HCT116 (cell line): ENCODE results near the gene TMEM53. TPM values are rescaled to one million over a fixed set of nuclear protein-coding genes. Genes with fewer than 3 reads are reported as not detected.

ENCODE experiments used
- ATAC-seq: fragments of 200-7000 bp; cut with Tn5 transposase; 2 replicates; pipeline ENCODE4 v1.9.1; 2020; ENCODE audit warnings: mild to moderate bottlenecking, moderate library complexity
- BruUV-seq: library from RNA; stranded (reverse); fragments of 400-500 nt; replicated peaks from 2 replicates; lab custom pipeline; 2021; lab: Mats Ljungman, UMichigan
- CTCF ChIA-PET: fragments of 300-600 bp; sonication (Branson Sonifier 250); formaldehyde crosslinking; loops from one replicate; lab custom pipeline; 2021; ENCODE audit warnings: antibody characterized with exemption; lab: Charles Lee
- POLR2A ChIA-PET: fragments of 300-600, 350-600 bp; sonication (Branson Sonifier 250); formaldehyde crosslinking; loops from one replicate; lab custom pipeline; 2021; ENCODE audit warnings: antibody characterized with exemption; lab: Charles Lee
- RAD21 ChIA-PET, 2 experiments: fragments of 300-600 bp; sonication (Branson Sonifier 250); formaldehyde crosslinking; loops; one replicate each; lab custom pipeline; 2023; ENCODE audit warnings: low total read pairs in 2 of 2; ENCODE audit not compliant: uncharacterized antibody in 2 of 2, unreplicated experiment in 2 of 2, low non-redundant PET in 1 of 2; lab: Charles Lee
- DNase-seq: peaks from one replicate; pipeline ENCODE4 v3.0.0-alpha.2; 2010; ENCODE audit warnings: low read depth, low spot score
- H2AFZ ChIP-seq: fragments of 200-600 bp; shearing (Covaris generic), sonication (generic); 2 replicates; pipeline ENCODE4 v1.6.1; 2017; ENCODE audit warnings: low read depth, mixed run types, mixed read lengths, antibody characterized with exemption, low read length; ENCODE audit not compliant: poor library complexity, severe bottlenecking
- H3K27ac ChIP-seq: 2 replicates; pipeline ENCODE4 v1.5.1; 2012; ENCODE audit warnings: low read depth, low read length
- H3K27me3 ChIP-seq: fragments of 200-600 bp; sonication (generic); 2 replicates; pipeline ENCODE4 v1.6.1; 2016; ENCODE audit warnings: mixed run types, low read length, mixed read lengths; ENCODE audit not compliant: insufficient read depth
- H3K36me3 ChIP-seq, 2 experiments: fragments of 200-500 bp in 1 of 2; fragments of 200-600 bp in 1 of 2; sonication (Bioruptor generic) in 1 of 2; sonication (generic) in 1 of 2; 2 replicates each; pipeline versions ENCODE4 v1.5.1 to v1.6.1; 2014 to 2016; ENCODE audit warnings: low read length in 2 of 2, inconsistent platforms in 1 of 2, mixed read lengths in 1 of 2, mixed run types in 1 of 2; ENCODE audit not compliant: insufficient read depth in 2 of 2, control insufficient read depth in 1 of 2
- H3K4me1 ChIP-seq, 2 experiments: fragments of 200-600 bp in 1 of 2; sonication (generic) in 1 of 2; 2 replicates each; pipeline versions ENCODE4 v1.5.1 to v1.6.1; 2012 to 2017; ENCODE audit warnings: low read length in 2 of 2, inconsistent platforms in 1 of 2, mild to moderate bottlenecking in 1 of 2, mixed read lengths in 1 of 2, mixed run types in 1 of 2, moderate library complexity in 1 of 2; ENCODE audit not compliant: insufficient read depth in 2 of 2, control insufficient read depth in 1 of 2
- H3K4me2 ChIP-seq: fragments of 200-600 bp; sonication (generic); 2 replicates; pipeline ENCODE4 v1.6.1; 2017; ENCODE audit warnings: mixed run types, low read length, mixed read lengths
- H3K4me3 ChIP-seq, 2 experiments: fragments of 200-600 bp in 1 of 2; sonication (generic) in 1 of 2; replicated peaks in 1 of 2; 2 replicates each; pipeline ENCODE4 v1.5.1; 2011 to 2016; ENCODE audit warnings: low read length in 2 of 2, control low read depth in 1 of 2, low read depth in 1 of 2, mild to moderate bottlenecking in 1 of 2, mixed read lengths in 1 of 2, mixed run types in 1 of 2
- H3K79me2 ChIP-seq: fragments of 200-600 bp; sonication (generic); 2 replicates; pipeline ENCODE4 v1.6.1; 2017; ENCODE audit warnings: mild to moderate bottlenecking, mixed run types, low read length, moderate library complexity, mixed read lengths; ENCODE audit not compliant: insufficient read depth
- H3K9ac ChIP-seq: fragments of 200-600 bp; sonication (generic); 2 replicates; pipeline ENCODE4 v1.6.1; 2016; ENCODE audit warnings: low read length, mixed read lengths
- H3K9me2 ChIP-seq: fragments of 200-600 bp; sonication (generic), shearing (Covaris generic); 2 replicates; pipeline ENCODE4 v1.6.1; 2017; ENCODE audit warnings: mixed run types, mild to moderate bottlenecking, moderate library complexity; ENCODE audit not compliant: insufficient read depth
- H3K9me3 ChIP-seq, 2 experiments: fragments of 200-500 bp in 1 of 2; fragments of 200-600 bp in 1 of 2; sonication (Bioruptor generic) in 1 of 2; sonication (generic) in 1 of 2; 2 replicates each; pipeline ENCODE4 v1.6.1; 2014 to 2017; ENCODE audit warnings: low read length in 2 of 2, mixed read lengths in 2 of 2, inconsistent platforms in 1 of 2, low read depth in 1 of 2, mild to moderate bottlenecking in 1 of 2, mixed run types in 1 of 2, moderate library complexity in 1 of 2; ENCODE audit not compliant: control insufficient read depth in 1 of 2, insufficient read depth in 1 of 2
- H4K20me1 ChIP-seq: fragments of 200-600 bp; sonication (generic), shearing (Covaris generic); 2 replicates; pipeline ENCODE4 v1.6.1; 2017; ENCODE audit warnings: mixed run types, mild to moderate bottlenecking, moderate library complexity; ENCODE audit not compliant: insufficient read depth
- CBX3 ChIP-seq: IDR thresholded peaks from 2 replicates; pipeline ENCODE4 v1.6.1; 2012; ENCODE audit warnings: low read depth
- ELF1 ChIP-seq: IDR thresholded peaks from 2 replicates; pipeline ENCODE4 v1.6.1; 2012; ENCODE audit warnings: low read depth, borderline replicate concordance
- MAX ChIP-seq: IDR thresholded peaks from 2 replicates; pipeline ENCODE4 v1.6.1; 2012
- POLR2AphosphoS5 ChIP-seq: IDR thresholded peaks from 2 replicates; pipeline ENCODE4 v1.6.1; 2011; ENCODE audit warnings: mild to moderate bottlenecking, low read depth, low read length, moderate library complexity
- RAD21 ChIP-seq: IDR thresholded peaks from 2 replicates; pipeline ENCODE4 v1.6.1; 2012; ENCODE audit warnings: low read depth, mild to moderate bottlenecking
- SP1 ChIP-seq: IDR thresholded peaks from 2 replicates; pipeline ENCODE4 v1.6.1; 2012; ENCODE audit warnings: low read depth
- TCF7L2 ChIP-seq: IDR thresholded peaks from 2 replicates; pipeline ENCODE4 v1.7.0; 2011; ENCODE audit warnings: borderline replicate concordance, inconsistent platforms; ENCODE audit not compliant: insufficient read depth, insufficient read length; ENCODE audit errors: extremely low read depth
- ZBTB33 ChIP-seq: IDR thresholded peaks from 2 replicates; pipeline ENCODE4 v1.6.1; 2011; ENCODE audit warnings: mild to moderate bottlenecking, low read length, moderate library complexity; ENCODE audit not compliant: insufficient replicate concordance; ENCODE audit errors: extremely low read depth
- ZFX ChIP-seq: fragments of 450-650 bp; IDR thresholded peaks from 2 replicates; pipeline ENCODE4 v1.6.1; 2017
- ZNF274 ChIP-seq: fragments of 200-500 bp; sonication (Bioruptor generic); IDR thresholded peaks from 2 replicates; pipeline ENCODE4 v1.6.1; 2014; ENCODE audit warnings: mild to moderate bottlenecking, low read depth, low read length, inconsistent platforms
- intact Hi-C: fragments of 100-400 bp; cut with micrococcal nuclease; formaldehyde crosslinking; loops from 2 replicates; pipeline ENCODE4 v1.10.0; 2022
- total RNA-seq: library from RNA; stranded (reverse); gene quantifications from one replicate; pipeline ENCODE4 v1.2.1, GENCODE V29; 2021; ENCODE audit not compliant: unreplicated experiment

TMEM53 gene
- total RNA-seq, 1 experiment from 2014 or later = 10.8 TPM

GRCh38 chr1:44678120-44678519, 3.8 kb upstream of the TMEM53 start:
- DNase-seq (no peak), ATAC-seq (no peak)
- ChIA-PET CTCF (no interaction called here), RAD21 (no interaction called here), POLR2A (interaction anchor here (1.7 kb wide), 1 partner anchor 43 kb away, joined by 4 read pairs; no protein-coding TSS in a partner anchor)
- Histone ChIP-seq H3K9me3 (no peaks in the 10 kb centered on the region), H3K4me1 (peaks cover 28 to 40% of the 10 kb centered on the region in 2 experiments), H3K4me2 (no peak overlapping the region), H3K9ac (no peak overlapping the region), H4K20me1 (no peaks in the 10 kb centered on the region), H2AFZ (no peak overlapping the region), H3K79me2 (no peaks in the 10 kb centered on the region), H3K27me3 (no peaks in the 10 kb centered on the region), H3K27ac (no peak overlapping the region), H3K36me3 (no peaks in the 10 kb centered on the region), H3K9me2 (no peaks in the 10 kb centered on the region), H3K4me3 (no peak overlapping the region)
- TF ChIP-seq SP1 (no peak), TCF7L2 (no peak), ZBTB33 (no peak), MAX (no peak), POLR2AphosphoS5 (no peak), CBX3 (no peak), ELF1 (no peak), ZNF274 (no peak), ZFX (no peak), RAD21 (no peak)
- BruUV-seq = no TSS peak
- intact Hi-C loops = no loop called here
